ENCODE measurements around the gene KRTAP15-1. TPM values are rescaled to one million over a fixed set of nuclear protein-coding genes. Genes with fewer than 3 reads are reported as not detected.

Gene KRTAP15-1
- total RNA-seq, 1 experiment from 2014 or later, result not detected

- POLR2A ChIA-PET, result no interaction called here
- H3K79me2 ChIP-seq (ENCODE audit: insufficient read depth, low read length), result no peaks in the 10 kb centered on the region
- RAD21 ChIA-PET (ENCODE audit: low non-redundant PET in 1 of 2, low total read pairs in 2 of 2, uncharacterized antibody in 2 of 2, unreplicated experiment in 2 of 2), result no interaction called here
- H3K4me3 ChIP-seq (replicated peaks in 1 of 2; ENCODE audit: low read depth in 1 of 2, low read length in 2 of 2), result no peak overlapping the region
- TF ChIP-seq CTCF (IDR thresholded peaks at IDR 0.05 in 2 of 3, conservative IDR thresholded peaks at IDR 0.05 in 1 of 3; ENCODE audit: borderline replicate concordance in 1 of 3, insufficient read depth in 1 of 3, low read depth in 2 of 3, low read length in 2 of 3) (no peak), ZFX (IDR thresholded peaks at IDR 0.05) (no peak), JUND (IDR thresholded peaks at IDR 0.05) (no peak), EZH2 (IDR thresholded peaks at IDR 0.05) (no peak), POLR2AphosphoS5 (IDR thresholded peaks at IDR 0.05; ENCODE audit: low read depth, low read length) (no peak), SIN3A (IDR thresholded peaks at IDR 0.05; ENCODE audit: low read depth) (no peak), ZNF274 (IDR thresholded peaks at IDR 0.05; ENCODE audit: low read depth, low read length) (no peak), SRF (IDR thresholded peaks at IDR 0.05; ENCODE audit: low read depth) (no peak), TCF7L2 (IDR thresholded peaks at IDR 0.05; ENCODE audit: borderline replicate concordance, extremely low read depth, insufficient read depth, insufficient read length) (no peak), CBX3 (IDR thresholded peaks at IDR 0.05; ENCODE audit: low read depth) (no peak), EZH2phosphoT487 (IDR thresholded peaks at IDR 0.05; ENCODE audit: borderline replicate concordance) (no peak), ELF1 (IDR thresholded peaks at IDR 0.05; ENCODE audit: borderline replicate concordance, low read depth) (no peak), RAD21 (IDR thresholded peaks at IDR 0.05; ENCODE audit: low read depth) (no peak), FOSL1 (IDR thresholded peaks at IDR 0.05; ENCODE audit: low read depth) (no peak), SP1 (IDR thresholded peaks at IDR 0.05; ENCODE audit: low read depth) (no peak), YY1 (IDR thresholded peaks at IDR 0.05; ENCODE audit: extremely low read depth, insufficient replicate concordance, low read depth, low read length) (no peak), MAX (IDR thresholded peaks at IDR 0.05) (no peak), CEBPB (IDR thresholded peaks at IDR 0.05; ENCODE audit: low read depth) (no peak)
- TF ChIP-seq, protein P1, sequence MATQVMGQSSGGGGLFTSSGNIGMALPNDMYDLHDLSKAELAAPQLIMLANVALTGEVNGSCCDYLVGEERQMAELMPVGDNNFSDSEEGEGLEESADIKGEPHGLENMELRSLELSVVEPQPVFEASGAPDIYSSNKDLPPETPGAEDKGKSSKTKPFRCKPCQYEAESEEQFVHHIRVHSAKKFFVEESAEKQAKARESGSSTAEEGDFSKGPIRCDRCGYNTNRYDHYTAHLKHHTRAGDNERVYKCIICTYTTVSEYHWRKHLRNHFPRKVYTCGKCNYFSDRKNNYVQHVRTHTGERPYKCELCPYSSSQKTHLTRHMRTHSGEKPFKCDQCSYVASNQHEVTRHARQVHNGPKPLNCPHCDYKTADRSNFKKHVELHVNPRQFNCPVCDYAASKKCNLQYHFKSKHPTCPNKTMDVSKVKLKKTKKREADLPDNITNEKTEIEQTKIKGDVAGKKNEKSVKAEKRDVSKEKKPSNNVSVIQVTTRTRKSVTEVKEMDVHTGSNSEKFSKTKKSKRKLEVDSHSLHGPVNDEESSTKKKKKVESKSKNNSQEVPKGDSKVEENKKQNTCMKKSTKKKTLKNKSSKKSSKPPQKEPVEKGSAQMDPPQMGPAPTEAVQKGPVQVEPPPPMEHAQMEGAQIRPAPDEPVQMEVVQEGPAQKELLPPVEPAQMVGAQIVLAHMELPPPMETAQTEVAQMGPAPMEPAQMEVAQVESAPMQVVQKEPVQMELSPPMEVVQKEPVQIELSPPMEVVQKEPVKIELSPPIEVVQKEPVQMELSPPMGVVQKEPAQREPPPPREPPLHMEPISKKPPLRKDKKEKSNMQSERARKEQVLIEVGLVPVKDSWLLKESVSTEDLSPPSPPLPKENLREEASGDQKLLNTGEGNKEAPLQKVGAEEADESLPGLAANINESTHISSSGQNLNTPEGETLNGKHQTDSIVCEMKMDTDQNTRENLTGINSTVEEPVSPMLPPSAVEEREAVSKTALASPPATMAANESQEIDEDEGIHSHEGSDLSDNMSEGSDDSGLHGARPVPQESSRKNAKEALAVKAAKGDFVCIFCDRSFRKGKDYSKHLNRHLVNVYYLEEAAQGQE (IDR thresholded peaks at IDR 0.05; ENCODE audit: low read depth), result no peak
- TF ChIP-seq, protein P2, sequence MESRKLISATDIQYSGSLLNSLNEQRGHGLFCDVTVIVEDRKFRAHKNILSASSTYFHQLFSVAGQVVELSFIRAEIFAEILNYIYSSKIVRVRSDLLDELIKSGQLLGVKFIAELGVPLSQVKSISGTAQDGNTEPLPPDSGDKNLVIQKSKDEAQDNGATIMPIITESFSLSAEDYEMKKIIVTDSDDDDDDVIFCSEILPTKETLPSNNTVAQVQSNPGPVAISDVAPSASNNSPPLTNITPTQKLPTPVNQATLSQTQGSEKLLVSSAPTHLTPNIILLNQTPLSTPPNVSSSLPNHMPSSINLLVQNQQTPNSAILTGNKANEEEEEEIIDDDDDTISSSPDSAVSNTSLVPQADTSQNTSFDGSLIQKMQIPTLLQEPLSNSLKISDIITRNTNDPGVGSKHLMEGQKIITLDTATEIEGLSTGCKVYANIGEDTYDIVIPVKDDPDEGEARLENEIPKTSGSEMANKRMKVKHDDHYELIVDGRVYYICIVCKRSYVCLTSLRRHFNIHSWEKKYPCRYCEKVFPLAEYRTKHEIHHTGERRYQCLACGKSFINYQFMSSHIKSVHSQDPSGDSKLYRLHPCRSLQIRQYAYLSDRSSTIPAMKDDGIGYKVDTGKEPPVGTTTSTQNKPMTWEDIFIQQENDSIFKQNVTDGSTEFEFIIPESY (IDR thresholded peaks at IDR 0.05; ENCODE audit: extremely low read depth, insufficient replicate concordance, low read length), result no peak
- H3K27ac ChIP-seq (ENCODE audit: low read depth, low read length), result no peak overlapping the region
- H2AFZ ChIP-seq (ENCODE audit: low read depth, low read length, poor library complexity, severe bottlenecking), result no peak overlapping the region
- peaks cover 21 to 22% of the 10 kb centered on the region in 2 experiments; a peak in 2 of 4 replicates for H3K9me3 ChIP-seq (ENCODE audit: control insufficient read depth in 1 of 2, insufficient read depth in 1 of 2, low read depth in 1 of 2, low read length in 2 of 2)
- CTCF ChIA-PET, result no interaction called here
- H3K36me3 ChIP-seq (ENCODE audit: control insufficient read depth in 1 of 2, insufficient read depth in 2 of 2, low read length in 2 of 2), result no peaks in the 10 kb centered on the region
- ATAC-seq, result no peak
- H4K20me1 ChIP-seq (ENCODE audit: insufficient read depth), result no peaks in the 10 kb centered on the region
- no peak for DNase-seq (ENCODE audit: low read depth, low spot score)
- BruUV-seq (replicated peaks), result no TSS peak
- no peaks in the 10 kb centered on the region for H3K4me1 ChIP-seq (ENCODE audit: control insufficient read depth in 1 of 2, insufficient read depth in 2 of 2, low read length in 2 of 2)
- no peak overlapping the region for H3K4me2 ChIP-seq (ENCODE audit: low read length)
- H3K27me3 ChIP-seq (ENCODE audit: insufficient read depth, low read length), result no peaks in the 10 kb centered on the region
- no peak overlapping the region for H3K9ac ChIP-seq (ENCODE audit: low read length)
- intact Hi-C loops (cut with micrococcal nuclease), result no loop called here
- H3K9me2 ChIP-seq (ENCODE audit: insufficient read depth), result no peaks in the 10 kb centered on the region
Measured at GRCh38 chr21:30443226-30443625, 3.2 kb downstream of the KRTAP15-1 start.
